Osteoblast (primary cell): ENCODE measurements around the gene ZCCHC24. TPM values are rescaled to one million over a fixed set of nuclear protein-coding genes. Genes with fewer than 3 reads are reported as not detected.

Experiments used
- DNase-seq: peaks from one replicate; pipeline ENCODE4 v3.0.0; 2011; ENCODE audit warnings: low spot score, mixed read lengths; ENCODE audit not compliant: insufficient read length; ENCODE audit errors: missing footprints
- H2AFZ ChIP-seq: 2 replicates; pipeline ENCODE4 v1.6.0; 2011; ENCODE audit warnings: mild to moderate bottlenecking, low read length
- H3K27ac ChIP-seq: 2 replicates; pipeline ENCODE4 v1.5.1; 2011; ENCODE audit warnings: mild to moderate bottlenecking, low read depth, low read length, moderate library complexity
- H3K27me3 ChIP-seq: 2 replicates; pipeline ENCODE4 v1.6.0; 2012; ENCODE audit warnings: mild to moderate bottlenecking, control low read depth, inconsistent platforms, low read length, moderate library complexity; ENCODE audit not compliant: insufficient read depth
- H3K36me3 ChIP-seq: 2 replicates; pipeline ENCODE4 v1.5.1; 2011; ENCODE audit warnings: mild to moderate bottlenecking, low read length, control low read depth, moderate library complexity; ENCODE audit not compliant: insufficient read depth
- H3K4me1 ChIP-seq: 2 replicates; pipeline ENCODE4 v1.5.1; 2011; ENCODE audit warnings: mild to moderate bottlenecking, low read length, control low read depth, moderate library complexity; ENCODE audit not compliant: insufficient read depth
- H3K4me2 ChIP-seq: 2 replicates; pipeline ENCODE4 v1.6.0; 2011; ENCODE audit warnings: mild to moderate bottlenecking, low read length; ENCODE audit not compliant: insufficient read depth
- H3K4me3 ChIP-seq: fragments of 200-600 bp; sonication (generic); 3 replicates; pipeline ENCODE4 v1.5.1; 2012; ENCODE audit warnings: mild to moderate bottlenecking, low read length, inconsistent platforms; ENCODE audit not compliant: insufficient read depth
- H3K79me2 ChIP-seq: 2 replicates; pipeline ENCODE4 v1.6.0; 2012; ENCODE audit warnings: mild to moderate bottlenecking, low read length, control low read depth, inconsistent platforms; ENCODE audit not compliant: insufficient read depth
- H3K9me3 ChIP-seq: 2 replicates; pipeline ENCODE4 v1.5.1; 2011; ENCODE audit warnings: low read depth, low read length, control low read depth
- H4K20me1 ChIP-seq: 2 replicates; pipeline ENCODE4 v1.6.0; 2012; ENCODE audit warnings: mild to moderate bottlenecking, low read length, control low read depth; ENCODE audit not compliant: insufficient read depth
- CTCF ChIP-seq: IDR thresholded peaks from 2 replicates; pipeline ENCODE4 v1.5.1; 2011; ENCODE audit warnings: mild to moderate bottlenecking, low read depth, low read length, moderate library complexity; ENCODE audit errors: extremely low read depth
- total RNA-seq: library from RNA; depleted of rRNA; stranded (reverse); fragments of >200 nt; gene quantifications from 2 replicates; pipeline ENCODE4 v1.2.3, GENCODE V29; 2012

ZCCHC24 gene
- total RNA-seq, 1 donor: 48.5 TPM

GRCh38 chr10:79367426-79368189 is 77.8 kb downstream of the ZCCHC24 start:
- H2AFZ ChIP-seq: no peak overlapping the region
- no peak for DNase-seq
- peaks cover 16% of the 10 kb centered on the region for H3K4me1 ChIP-seq
- peaks cover 4% of the 10 kb centered on the region for H3K9me3 ChIP-seq
- H3K36me3 ChIP-seq: no peaks in the 10 kb centered on the region
- no peak overlapping the region for H3K4me3 ChIP-seq
- peak; percentile 11 for TF ChIP-seq CTCF
- peak overlapping the region; percentile 66 for H3K27ac ChIP-seq
- H3K79me2 ChIP-seq: no peaks in the 10 kb centered on the region
- no peaks in the 10 kb centered on the region for H3K27me3 ChIP-seq
- H3K4me2 ChIP-seq: peak overlapping the region; percentile 45
- no peaks in the 10 kb centered on the region for H4K20me1 ChIP-seq

- Histone ChIP-seq H3K36me3 (no peaks in the 10 kb centered on the region), H3K4me3 (no peak overlapping the region), H3K4me1 (peaks cover 7% of the 10 kb centered on the region), H3K4me2 (no peak overlapping the region), H4K20me1 (no peaks in the 10 kb centered on the region), H3K27ac (no peak overlapping the region), H3K27me3 (no peaks in the 10 kb centered on the region), H3K79me2 (no peaks in the 10 kb centered on the region), H3K9me3 (peaks cover 4% of the 10 kb centered on the region), H2AFZ (no peak overlapping the region)
- peak; percentile 50 for DNase-seq
- no peak for TF ChIP-seq CTCF
These were observed 83.6 kb downstream of the ZCCHC24 start for GRCh38 chr10:79361726-79362397.

- no peaks in the 10 kb centered on the region for H3K27me3 ChIP-seq
- no peak overlapping the region for H3K4me2 ChIP-seq
- no peak for TF ChIP-seq CTCF
- H3K9me3 ChIP-seq: peaks cover 4% of the 10 kb centered on the region
- H3K4me1 ChIP-seq: peaks cover 4% of the 10 kb centered on the region
- DNase-seq: no peak
- no peaks in the 10 kb centered on the region for H3K79me2 ChIP-seq
- no peaks in the 10 kb centered on the region for H3K36me3 ChIP-seq
- no peak overlapping the region for H3K27ac ChIP-seq
- no peaks in the 10 kb centered on the region for H4K20me1 ChIP-seq
- no peak overlapping the region for H3K4me3 ChIP-seq
- H2AFZ ChIP-seq: no peak overlapping the region
These were observed 84.7 kb downstream of the ZCCHC24 start for GRCh38 chr10:79360499-79361342.
